RWPE1 (cell line): ENCODE results near the gene KIF2C.

Experiments used
- CTCF ChIA-PET: fragments of 350-600 bp; sonication (Branson Sonifier 250); formaldehyde crosslinking; extraction: SDS; loops from one replicate; lab custom pipeline; 2021; lab: Yijun Ruan, JAX
- POLR2A ChIA-PET: fragments of 400-600 bp; formaldehyde crosslinking; extraction: SDS; loops from one replicate; lab custom pipeline; 2020; ENCODE audit warnings: antibody characterized with exemption; ENCODE audit not compliant: low non-redundant PET; lab: Yijun Ruan, JAX
- DNase-seq: peaks from one replicate; pipeline ENCODE4 v3.0.0; 2012; ENCODE audit warnings: low spot score
- H3K27ac ChIP-seq: fragments of 450-650 bp; 2 replicates; pipeline ENCODE4 v1.5.1; 2017
- TF ChIP-seq, protein P1 (sequence below): fragments of 450-650 bp; conservative IDR thresholded peaks from 2 replicates; pipeline ENCODE4 v1.5.1; 2017; ENCODE audit warnings: low read depth, mild to moderate bottlenecking

The KIF2C gene

GRCh38 chr1:44817307-44817706 is 77.7 kb downstream of the KIF2C start:
- ChIA-PET POLR2A (no interaction called here), CTCF (no interaction called here)
- no peak for DNase-seq
- H3K27ac ChIP-seq: peak overlapping the region; percentile 94; the same call in 1 of the 2 replicates
- TF ChIP-seq, protein P1, sequence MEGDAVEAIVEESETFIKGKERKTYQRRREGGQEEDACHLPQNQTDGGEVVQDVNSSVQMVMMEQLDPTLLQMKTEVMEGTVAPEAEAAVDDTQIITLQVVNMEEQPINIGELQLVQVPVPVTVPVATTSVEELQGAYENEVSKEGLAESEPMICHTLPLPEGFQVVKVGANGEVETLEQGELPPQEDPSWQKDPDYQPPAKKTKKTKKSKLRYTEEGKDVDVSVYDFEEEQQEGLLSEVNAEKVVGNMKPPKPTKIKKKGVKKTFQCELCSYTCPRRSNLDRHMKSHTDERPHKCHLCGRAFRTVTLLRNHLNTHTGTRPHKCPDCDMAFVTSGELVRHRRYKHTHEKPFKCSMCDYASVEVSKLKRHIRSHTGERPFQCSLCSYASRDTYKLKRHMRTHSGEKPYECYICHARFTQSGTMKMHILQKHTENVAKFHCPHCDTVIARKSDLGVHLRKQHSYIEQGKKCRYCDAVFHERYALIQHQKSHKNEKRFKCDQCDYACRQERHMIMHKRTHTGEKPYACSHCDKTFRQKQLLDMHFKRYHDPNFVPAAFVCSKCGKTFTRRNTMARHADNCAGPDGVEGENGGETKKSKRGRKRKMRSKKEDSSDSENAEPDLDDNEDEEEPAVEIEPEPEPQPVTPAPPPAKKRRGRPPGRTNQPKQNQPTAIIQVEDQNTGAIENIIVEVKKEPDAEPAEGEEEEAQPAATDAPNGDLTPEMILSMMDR: no peak
